ENCODE results near the gene KBTBD4. TPM values are rescaled to one million over a fixed set of nuclear protein-coding genes. Genes with fewer than 3 reads are reported as not detected.

Gene KBTBD4
- total and polyA plus RNA-seq, 2 donors (not counting 1 experiment from before 2014, with no cell fraction given) = 19.9 to 20.0 TPM

DNA sequence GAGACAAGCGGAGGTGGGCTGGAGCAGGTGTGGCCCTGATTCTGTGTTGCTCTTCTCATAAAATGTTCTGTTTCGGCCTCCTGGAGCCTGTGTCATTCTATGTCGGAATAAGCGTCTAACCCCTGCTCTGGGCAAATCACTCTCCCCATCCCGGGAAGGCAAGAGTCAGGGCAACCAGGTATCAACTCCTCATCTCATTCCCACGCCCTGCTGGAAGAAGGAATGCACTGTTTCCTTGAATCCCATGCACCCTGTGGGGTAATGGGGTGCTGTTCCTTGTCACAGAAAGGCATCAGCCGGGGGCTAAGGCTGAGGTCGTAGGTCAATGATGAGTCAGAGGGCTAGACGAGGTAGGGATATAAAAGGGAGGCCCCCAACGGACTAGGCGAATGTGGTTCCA, 10.3 kb upstream of the KBTBD4 start:
- no peak overlapping the region for H2AFZ ChIP-seq (ENCODE audit: low read length)

DNA sequence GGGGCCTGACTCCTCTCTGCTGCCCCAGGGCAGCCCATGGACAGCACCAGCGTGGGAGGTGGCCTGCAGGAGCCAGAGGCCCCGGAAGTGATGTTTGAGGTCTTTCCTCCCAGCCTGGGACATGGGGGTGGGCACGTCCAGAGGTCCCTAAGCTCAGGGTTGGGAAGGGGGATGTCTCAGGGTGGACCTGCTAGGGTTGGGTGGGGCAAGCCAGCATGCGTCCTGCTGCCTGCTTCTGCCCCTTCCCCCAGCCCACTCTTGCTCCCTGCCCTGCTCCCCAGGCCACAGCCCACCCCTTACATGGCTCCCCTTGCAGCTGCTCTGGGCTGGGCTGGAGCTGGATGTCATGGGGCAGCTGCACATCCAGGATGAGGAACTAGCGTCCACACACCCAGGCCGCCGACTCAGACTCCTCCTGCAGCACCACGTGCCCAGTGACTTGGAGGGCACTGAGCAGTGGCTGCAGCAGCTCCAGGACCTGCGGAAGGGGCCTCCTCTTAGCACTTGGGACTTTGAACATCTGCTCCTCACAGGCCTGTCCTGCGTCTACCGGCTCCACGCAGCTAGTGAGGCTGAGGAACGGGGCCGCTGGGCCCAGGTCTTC, 9.1 kb upstream of the KBTBD4 start:
- no peak for DNase-seq (ENCODE audit: low read depth in 2 of 2)
- Histone ChIP-seq H3K9me3 (ENCODE audit: control insufficient read depth, insufficient read depth, low read depth, low read length) (no peaks in the 10 kb centered on the region), H2AFZ (ENCODE audit: low read length) (no peak overlapping the region), H3K27me3 (ENCODE audit: control insufficient read depth, insufficient read depth, low read length) (peaks cover 17% of the 10 kb centered on the region), H3K9ac (ENCODE audit: insufficient read depth, low read length) (no peak overlapping the region), H3K36me3 (ENCODE audit: control insufficient read depth, insufficient read depth, low read length) (peaks cover 9% of the 10 kb centered on the region), H3K4me3 (replicated peaks in 1 of 4; ENCODE audit: control extremely low read depth in 1 of 4, insufficient read depth in 1 of 4, low read depth in 3 of 4, low read length in 4 of 4) (no peak overlapping the region), H3K79me2 (ENCODE audit: control insufficient read depth, insufficient read depth, low read length) (no peaks in the 10 kb centered on the region), H4K20me1 (ENCODE audit: control insufficient read depth, extremely low read depth, insufficient read depth, low read length) (no peaks in the 10 kb centered on the region), H3K4me2 (ENCODE audit: extremely low read depth, insufficient read depth, low read length) (no peak overlapping the region), H3K27ac (ENCODE audit: insufficient read depth, low read length) (no peak overlapping the region), H3K4me1 (ENCODE audit: control insufficient read depth, extremely low read depth, insufficient read depth, low read length) (no peaks in the 10 kb centered on the region)
- TF ChIP-seq, protein P1, sequence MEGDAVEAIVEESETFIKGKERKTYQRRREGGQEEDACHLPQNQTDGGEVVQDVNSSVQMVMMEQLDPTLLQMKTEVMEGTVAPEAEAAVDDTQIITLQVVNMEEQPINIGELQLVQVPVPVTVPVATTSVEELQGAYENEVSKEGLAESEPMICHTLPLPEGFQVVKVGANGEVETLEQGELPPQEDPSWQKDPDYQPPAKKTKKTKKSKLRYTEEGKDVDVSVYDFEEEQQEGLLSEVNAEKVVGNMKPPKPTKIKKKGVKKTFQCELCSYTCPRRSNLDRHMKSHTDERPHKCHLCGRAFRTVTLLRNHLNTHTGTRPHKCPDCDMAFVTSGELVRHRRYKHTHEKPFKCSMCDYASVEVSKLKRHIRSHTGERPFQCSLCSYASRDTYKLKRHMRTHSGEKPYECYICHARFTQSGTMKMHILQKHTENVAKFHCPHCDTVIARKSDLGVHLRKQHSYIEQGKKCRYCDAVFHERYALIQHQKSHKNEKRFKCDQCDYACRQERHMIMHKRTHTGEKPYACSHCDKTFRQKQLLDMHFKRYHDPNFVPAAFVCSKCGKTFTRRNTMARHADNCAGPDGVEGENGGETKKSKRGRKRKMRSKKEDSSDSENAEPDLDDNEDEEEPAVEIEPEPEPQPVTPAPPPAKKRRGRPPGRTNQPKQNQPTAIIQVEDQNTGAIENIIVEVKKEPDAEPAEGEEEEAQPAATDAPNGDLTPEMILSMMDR (conservative IDR thresholded peaks at IDR 0.05 in 1 of 2, IDR thresholded peaks at IDR 0.05 in 1 of 2; ENCODE audit: low read depth in 1 of 2, low read length in 2 of 2) = no peak
- TF ChIP-seq EZH2 (IDR thresholded peaks at IDR 0.05; ENCODE audit: low read length, missing control alignments) = no peak

More for the DNA sequence above, 10.3 kb upstream of the KBTBD4 start:
- no peaks in the 10 kb centered on the region for H4K20me1 ChIP-seq (ENCODE audit: control insufficient read depth, extremely low read depth, insufficient read depth, low read length)
- H3K27ac ChIP-seq (ENCODE audit: insufficient read depth, low read length) = no peak overlapping the region
- H3K4me2 ChIP-seq (ENCODE audit: extremely low read depth, insufficient read depth, low read length) = no peak overlapping the region
- H3K4me1 ChIP-seq (ENCODE audit: control insufficient read depth, extremely low read depth, insufficient read depth, low read length) = no peaks in the 10 kb centered on the region
- no peak overlapping the region for H3K9ac ChIP-seq (ENCODE audit: insufficient read depth, low read length)
- no peak for DNase-seq (ENCODE audit: low read depth in 2 of 2)
- no peak for TF ChIP-seq EZH2 (IDR thresholded peaks at IDR 0.05; ENCODE audit: low read length, missing control alignments)
- TF ChIP-seq, protein P1 (conservative IDR thresholded peaks at IDR 0.05 in 1 of 2, IDR thresholded peaks at IDR 0.05 in 1 of 2; ENCODE audit: low read depth in 1 of 2, low read length in 2 of 2) = no peak
- no peak overlapping the region for H3K4me3 ChIP-seq (replicated peaks in 1 of 4; ENCODE audit: control extremely low read depth in 1 of 4, insufficient read depth in 1 of 4, low read depth in 3 of 4, low read length in 4 of 4)
- no peaks in the 10 kb centered on the region for H3K9me3 ChIP-seq (ENCODE audit: control insufficient read depth, insufficient read depth, low read depth, low read length)
- no peaks in the 10 kb centered on the region for H3K79me2 ChIP-seq (ENCODE audit: control insufficient read depth, insufficient read depth, low read length)
- H3K27me3 ChIP-seq (ENCODE audit: control insufficient read depth, insufficient read depth, low read length) = peaks cover 29% of the 10 kb centered on the region
- H3K36me3 ChIP-seq (ENCODE audit: control insufficient read depth, insufficient read depth, low read length) = peaks cover 2% of the 10 kb centered on the region

DNA sequence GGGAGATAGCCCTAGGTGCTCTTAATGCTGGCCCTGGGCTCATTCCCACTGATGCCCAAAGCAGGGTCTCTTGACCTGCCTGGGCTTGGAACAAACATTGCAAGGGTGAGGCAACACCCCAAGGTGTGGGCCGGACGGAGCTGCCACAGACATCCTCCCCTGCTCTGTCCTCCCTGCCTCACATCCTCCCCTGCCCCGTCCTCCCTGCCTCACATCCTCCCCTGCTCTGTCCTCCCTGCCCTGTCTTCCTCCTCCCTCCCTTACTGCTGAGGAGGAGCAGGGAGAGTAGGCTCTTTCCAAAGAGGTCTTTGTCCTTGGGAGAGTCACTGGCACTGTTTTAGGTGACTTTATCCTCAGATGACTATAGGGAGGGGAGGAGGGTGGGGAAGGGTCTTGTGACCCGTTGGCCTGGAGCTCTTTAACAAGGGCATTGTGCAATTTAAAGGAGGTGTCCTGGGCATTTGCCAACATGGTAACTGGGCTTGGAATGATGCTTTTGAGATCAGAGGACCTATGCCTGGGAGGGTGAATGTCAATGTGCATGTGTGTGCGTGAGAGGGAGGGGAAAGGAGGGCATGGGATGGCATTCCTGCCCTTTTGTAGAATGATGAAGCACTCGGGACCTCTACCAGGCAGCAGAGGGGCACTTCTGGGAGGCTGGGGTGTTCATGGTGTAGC, 8.4 kb upstream of the KBTBD4 start:
- no peak overlapping the region for H3K4me2 ChIP-seq (ENCODE audit: extremely low read depth, insufficient read depth, low read length)
- no peak overlapping the region for H3K9ac ChIP-seq (ENCODE audit: insufficient read depth, low read length)
- H3K4me1 ChIP-seq (ENCODE audit: control insufficient read depth, extremely low read depth, insufficient read depth, low read length) = no peaks in the 10 kb centered on the region
- H3K27me3 ChIP-seq (ENCODE audit: control insufficient read depth, insufficient read depth, low read length) = peaks cover 10% of the 10 kb centered on the region
- no peaks in the 10 kb centered on the region for H4K20me1 ChIP-seq (ENCODE audit: control insufficient read depth, extremely low read depth, insufficient read depth, low read length)
- no peak for DNase-seq (ENCODE audit: low read depth in 2 of 2)
- no peak overlapping the region for H3K27ac ChIP-seq (ENCODE audit: insufficient read depth, low read length)
- no peak overlapping the region for H3K4me3 ChIP-seq (replicated peaks in 1 of 4; ENCODE audit: control extremely low read depth in 1 of 4, insufficient read depth in 1 of 4, low read depth in 3 of 4, low read length in 4 of 4)
- H3K9me3 ChIP-seq (ENCODE audit: control insufficient read depth, insufficient read depth, low read depth, low read length) = no peaks in the 10 kb centered on the region
- H3K79me2 ChIP-seq (ENCODE audit: control insufficient read depth, insufficient read depth, low read length) = no peaks in the 10 kb centered on the region
- no peak overlapping the region for H2AFZ ChIP-seq (ENCODE audit: low read length)
- TF ChIP-seq EZH2 (IDR thresholded peaks at IDR 0.05; ENCODE audit: low read length, missing control alignments) = no peak
- TF ChIP-seq, protein P1 (conservative IDR thresholded peaks at IDR 0.05 in 1 of 2, IDR thresholded peaks at IDR 0.05 in 1 of 2; ENCODE audit: low read depth in 1 of 2, low read length in 2 of 2) = no peak
- H3K36me3 ChIP-seq (ENCODE audit: control insufficient read depth, insufficient read depth, low read length) = peaks cover 11% of the 10 kb centered on the region

Measured in fibroblast of lung (primary cell).